HepG2 (cell line): Measurements from ENCODE around the gene JTB. TPM values are rescaled to one million over a fixed set of nuclear protein-coding genes. Genes with fewer than 3 reads are reported as not detected.

Experiments used
- ARID3A ChIP-seq: IDR thresholded peaks from 2 replicates; pipeline ENCODE4 v1.6.1; 2012; ENCODE audit warnings: low read depth, low read length, improper control_type of control experiment
- CTCF ChIP-seq: sonication (generic); formaldehyde crosslinking; IDR thresholded peaks from 2 replicates; pipeline ENCODE4 v1.5.0; 2020; ENCODE audit warnings: mild to moderate bottlenecking, missing genetic modification reagents, moderate library complexity
- FLYWCH1 ChIP-seq: sonication (generic); formaldehyde crosslinking; IDR thresholded peaks from 2 replicates; pipeline ENCODE4 v1.8.1; 2023; ENCODE audit warnings: mild to moderate bottlenecking, missing genetic modification reagents
- GATAD1 ChIP-seq: IDR thresholded peaks from 2 replicates; pipeline ENCODE4 v1.6.1; 2016; ENCODE audit warnings: missing genetic modification reagents, missing compliant biosample characterization
- GTF3A ChIP-seq: sonication (generic); formaldehyde crosslinking; conservative IDR thresholded peaks from 2 replicates; pipeline ENCODE4 v1.4.0; 2020; ENCODE audit warnings: mild to moderate bottlenecking, missing genetic modification reagents
- HNRNPL ChIP-seq: fragments of 200-400 bp; formaldehyde crosslinking; IDR thresholded peaks from 2 replicates; pipeline ENCODE4 v1.6.1; 2017; ENCODE audit warnings: mild to moderate bottlenecking, low read depth, low read length
- HOMEZ ChIP-seq: IDR thresholded peaks from 2 replicates; pipeline ENCODE4 v1.6.1; 2016; ENCODE audit warnings: low read depth
- NRL ChIP-seq: sonication (generic); formaldehyde crosslinking; IDR thresholded peaks from 2 replicates; pipeline ENCODE4 v1.5.0; 2020; ENCODE audit warnings: missing genetic modification reagents, mild to moderate bottlenecking, moderate library complexity, borderline replicate concordance
- REPIN1 ChIP-seq: sonication (generic); formaldehyde crosslinking; IDR thresholded peaks from 2 replicates; pipeline ENCODE4 v1.8.0; 2022; ENCODE audit warnings: missing genetic modification reagents, low read depth, mild to moderate bottlenecking, borderline replicate concordance
- SALL2 ChIP-seq: sonication (generic); formaldehyde crosslinking; IDR thresholded peaks from 2 replicates; pipeline ENCODE4 v1.8.1; 2023; ENCODE audit warnings: mild to moderate bottlenecking, missing genetic modification reagents, inconsistent platforms
- TAF15 ChIP-seq: fragments of 200-400 bp; formaldehyde crosslinking; IDR thresholded peaks from one replicate; pipeline ENCODE4 v1.6.1; 2018; ENCODE audit warnings: mild to moderate bottlenecking, low read depth, low read length; ENCODE audit not compliant: poor library complexity, severe bottlenecking
- TARDBP ChIP-seq: sonication (generic); formaldehyde crosslinking; IDR thresholded peaks from 2 replicates; pipeline ENCODE4 v1.8.0; 2022; ENCODE audit warnings: mild to moderate bottlenecking, missing genetic modification reagents
- TEAD3 ChIP-seq: optimal IDR thresholded peaks from 2 replicates; pipeline ENCODE3; 2016; ENCODE audit warnings: borderline replicate concordance
- ZFP90 ChIP-seq: sonication (generic); formaldehyde crosslinking; IDR thresholded peaks from 2 replicates; pipeline ENCODE4 v1.8.0; 2022; ENCODE audit warnings: missing genetic modification reagents, mild to moderate bottlenecking, inconsistent platforms, borderline replicate concordance
- ZFY ChIP-seq: sonication (generic); formaldehyde crosslinking; IDR thresholded peaks from 2 replicates; pipeline ENCODE4 v1.4.0; 2020; ENCODE audit warnings: missing genetic modification reagents
- ZKSCAN1 ChIP-seq: fragments of 150-350 bp; IDR thresholded peaks from 2 replicates; pipeline ENCODE4 v1.6.1; 2014; ENCODE audit warnings: low read length
- ZNF251 ChIP-seq: sonication (generic); formaldehyde crosslinking; IDR thresholded peaks from 2 replicates; pipeline ENCODE4 v1.9.0; 2021; ENCODE audit warnings: mild to moderate bottlenecking, missing genetic modification reagents
- ZNF556 ChIP-seq: sonication (generic); formaldehyde crosslinking; IDR thresholded peaks from 2 replicates; pipeline ENCODE4 v1.4.0; 2020; ENCODE audit warnings: mild to moderate bottlenecking, missing genetic modification reagents, borderline replicate concordance
- ZNF567 ChIP-seq: sonication (generic); formaldehyde crosslinking; IDR thresholded peaks from 2 replicates; pipeline ENCODE4 v1.8.1; 2023; ENCODE audit warnings: mild to moderate bottlenecking, missing genetic modification reagents, borderline replicate concordance
- polyA plus RNA-seq, 8 experiments: library from polyadenylated mRNA; depleted of rRNA in 3 of 8; stranded (reverse) in 7 of 8; unstranded in 1 of 8; fragments of >200 nt; fragmentation: Illumina TruSeq in 4 of 8; extraction: Trizol in 4 of 8; gene quantifications; 2 replicates each; pipeline versions ENCODE4 v1.2.1 to v1.2.3, GENCODE V29; 2011 to 2016; ENCODE audit warnings: low read depth in 4 of 8, missing spikeins in 1 of 8, mixed read lengths in 1 of 8; ENCODE audit not compliant: insufficient read depth in 1 of 8
- total RNA-seq, 5 experiments: library from RNA; depleted of rRNA; stranded (reverse); fragments of >200 nt; fragmentation: Illumina TruSeq; extraction: Trizol; gene quantifications; 2 replicates each; pipeline ENCODE4 v1.2.3, GENCODE V29; 2016; ENCODE audit warnings: low read depth in 1 of 5
- TF ChIP-seq, protein P1 (sequence below): IDR thresholded peaks from 2 replicates; pipeline ENCODE4 v1.6.1; 2016; ENCODE audit warnings: low read depth, borderline replicate concordance
- TF ChIP-seq, protein P2 (sequence below): IDR thresholded peaks from 2 replicates; pipeline ENCODE4 v1.6.1; 2016; ENCODE audit warnings: missing compliant biosample characterization, missing genetic modification reagents, borderline replicate concordance

Gene JTB
- total and polyA plus RNA-seq, 2 of the 13 experiments (the other 11 are each of a cell fraction or from before 2014, with no cell fraction given): 96.7 to 99.2 TPM

GRCh38 chr1:153990468-153991150 lies 13.1 kb upstream of the JTB start, which contains the start of gene RPS27 (continued):
- TF ChIP-seq TARDBP (CRISPR knock-in tag) (peak; percentile 79; the same call in 1 of the 2 replicates), ZNF556 (CRISPR knock-in tag) (peak; percentile 94), NRL (peak; percentile 33; the same call in 1 of the 2 replicates), GATAD1 (CRISPR knock-in tag) (peak; percentile 87), GTF3A (CRISPR knock-in tag) (no peak), HOMEZ (CRISPR knock-in tag) (peak; percentile 82), HNRNPL (no peak), TEAD3 (CRISPR knock-in tag) (peak; percentile 71), ZNF251 (0 out of 2 replicates have a peak, but pooled peaks have one; percentile 71), ZKSCAN1 (no peak), ARID3A (no peak), REPIN1 (CRISPR knock-in tag) (peak; percentile 84; the same call in 1 of the 2 replicates), ZFY (CRISPR knock-in tag) (peak; percentile 92), ZNF567 (CRISPR knock-in tag) (no peak), ZFP90 (CRISPR knock-in tag) (peak; percentile 63; the same call in 1 of the 2 replicates), CTCF (CRISPR knock-in tag) (no peak), FLYWCH1 (CRISPR knock-in tag) (no peak), TAF15 (no peak), SALL2 (CRISPR knock-in tag) (peak; percentile 87)
- TF ChIP-seq, protein P1, sequence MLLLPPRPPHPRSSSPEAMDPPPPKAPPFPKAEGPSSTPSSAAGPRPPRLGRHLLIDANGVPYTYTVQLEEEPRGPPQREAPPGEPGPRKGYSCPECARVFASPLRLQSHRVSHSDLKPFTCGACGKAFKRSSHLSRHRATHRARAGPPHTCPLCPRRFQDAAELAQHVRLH: peak; percentile 95
- TF ChIP-seq, protein P2, sequence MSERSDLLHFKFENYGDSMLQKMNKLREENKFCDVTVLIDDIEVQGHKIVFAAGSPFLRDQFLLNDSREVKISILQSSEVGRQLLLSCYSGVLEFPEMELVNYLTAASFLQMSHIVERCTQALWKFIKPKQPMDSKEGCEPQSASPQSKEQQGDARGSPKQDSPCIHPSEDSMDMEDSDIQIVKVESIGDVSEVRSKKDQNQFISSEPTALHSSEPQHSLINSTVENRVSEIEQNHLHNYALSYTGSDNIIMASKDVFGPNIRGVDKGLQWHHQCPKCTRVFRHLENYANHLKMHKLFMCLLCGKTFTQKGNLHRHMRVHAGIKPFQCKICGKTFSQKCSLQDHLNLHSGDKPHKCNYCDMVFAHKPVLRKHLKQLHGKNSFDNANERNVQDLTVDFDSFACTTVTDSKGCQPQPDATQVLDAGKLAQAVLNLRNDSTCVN (CRISPR knock-in tag): peak; percentile 88
